Measurements from ENCODE around the gene TMED9.
A peak's percentile ranks its signal among the peaks of the same experiment; 100 is the strongest.

TMED9 gene

DNA sequence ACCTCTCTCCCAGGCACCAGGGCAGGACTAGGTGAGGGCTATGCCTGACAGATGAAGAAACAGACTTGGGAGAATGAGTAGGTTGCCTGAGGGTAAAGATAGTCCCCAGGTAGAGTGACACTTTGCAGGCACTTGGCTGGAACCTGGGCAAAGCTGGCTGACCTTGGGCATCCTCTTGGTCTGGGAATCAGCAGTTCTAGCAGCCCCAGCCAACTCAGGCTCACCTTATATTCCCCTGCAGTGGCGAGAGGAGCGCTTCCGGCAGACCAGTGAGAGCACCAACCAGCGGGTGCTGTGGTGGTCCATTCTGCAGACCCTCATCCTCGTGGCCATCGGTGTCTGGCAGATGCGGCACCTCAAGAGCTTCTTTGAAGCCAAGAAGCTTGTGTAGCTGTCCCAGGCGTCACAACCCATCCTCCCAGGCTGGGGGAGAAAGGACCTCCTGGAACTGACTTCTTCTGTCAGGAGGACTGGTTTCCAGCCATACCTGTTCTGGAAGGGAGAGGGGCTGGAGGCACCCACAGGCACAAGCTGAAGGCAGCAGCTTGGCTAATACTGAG is 3.1 kb downstream of the TMED9 start:
- H3K27me3 Mint-ChIP-seq, result peaks cover 1% of the 10 kb centered on the region
- DNase-seq (ENCODE audit: low spot score in 2 of 2), result no peak
- peaks cover 17% of the 10 kb centered on the region for H3K4me1 Mint-ChIP-seq
- H3K4me3 Mint-ChIP-seq, result no peak overlapping the region
- no peaks in the 10 kb centered on the region for H3K9me3 Mint-ChIP-seq
- H3K27ac Mint-ChIP-seq, result no peak overlapping the region
- ATAC-seq (ENCODE audit: low read depth), result no peak
- peaks cover 24% of the 10 kb centered on the region for H3K36me3 Mint-ChIP-seq

DNA sequence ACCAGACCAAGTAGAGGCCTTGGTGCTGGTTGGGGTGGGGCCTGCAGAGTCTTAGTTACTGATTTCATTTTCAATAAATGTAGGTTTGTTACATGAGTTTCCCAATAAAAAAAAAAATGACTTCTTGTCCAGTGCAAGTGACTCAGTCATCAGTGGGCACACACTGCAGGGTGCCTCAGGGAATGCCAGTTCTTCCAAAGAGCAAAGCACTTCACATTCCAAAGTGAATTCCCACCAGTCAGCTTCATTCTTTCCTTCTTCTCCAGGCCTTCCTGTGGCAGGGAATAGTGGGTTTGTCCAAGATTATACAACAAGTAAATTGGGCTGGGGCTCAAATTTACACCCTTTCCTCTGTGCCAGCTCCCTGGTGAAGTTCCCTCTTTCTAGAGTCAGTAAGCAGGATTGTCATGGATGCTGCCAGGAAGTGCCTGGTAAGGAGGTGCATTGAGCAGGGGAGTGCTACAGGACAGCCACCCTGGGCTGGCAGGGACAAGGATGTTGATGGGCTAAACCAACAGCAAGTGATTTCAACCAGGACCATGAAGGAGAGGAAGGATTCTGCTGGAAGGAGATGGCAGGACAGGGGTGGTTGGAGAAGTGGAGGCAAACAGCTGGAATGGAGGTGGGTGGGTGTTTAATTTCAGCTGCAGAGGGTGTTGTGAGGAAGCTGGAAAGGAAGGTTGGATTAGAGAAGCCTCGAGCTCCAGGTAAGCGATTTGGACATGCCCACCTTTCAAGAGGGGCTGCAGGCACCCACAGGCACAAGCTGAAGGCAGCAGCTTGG is 4.2 kb downstream of the TMED9 start:
- Mint-ChIP-seq H3K4me1 (peaks cover 25% of the 10 kb centered on the region), H3K4me3 (no peak overlapping the region), H3K27ac (no peak overlapping the region), H3K36me3 (peaks cover 24% of the 10 kb centered on the region), H3K27me3 (no peaks in the 10 kb centered on the region), H3K9me3 (no peaks in the 10 kb centered on the region)
- ATAC-seq (ENCODE audit: low read depth) (no peak), DNase-seq (ENCODE audit: low spot score in 2 of 2) (no peak)

DNA sequence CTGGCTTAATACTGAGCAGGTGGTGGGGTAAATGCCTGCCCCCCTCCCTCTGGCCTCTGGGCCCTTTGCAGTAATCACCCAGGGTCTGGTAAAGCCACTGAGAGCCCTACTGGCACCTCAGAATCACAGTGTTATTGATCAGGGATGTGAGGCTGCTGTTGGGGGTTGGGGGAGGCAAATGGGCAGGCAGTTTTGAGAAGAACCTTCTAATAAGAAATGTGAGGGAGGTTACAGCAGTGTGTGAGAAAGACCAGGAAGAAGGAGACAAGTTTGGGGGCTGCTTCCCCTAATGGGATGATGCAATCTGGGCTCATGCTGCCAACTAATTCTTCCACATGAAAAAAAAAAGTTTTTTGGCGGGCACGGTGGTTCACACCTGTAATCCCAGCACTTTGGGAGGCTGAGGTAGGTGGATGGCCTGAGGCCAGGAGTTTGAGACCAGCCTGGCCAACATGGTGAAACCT is 4.8 kb downstream of the TMED9 start:
- Mint-ChIP-seq H3K36me3 (peaks cover 24% of the 10 kb centered on the region), H3K27ac (no peak overlapping the region), H3K4me3 (no peak overlapping the region), H3K4me1 (peaks cover 23% of the 10 kb centered on the region), H3K27me3 (no peaks in the 10 kb centered on the region), H3K9me3 (no peaks in the 10 kb centered on the region)
- DNase-seq (ENCODE audit: low spot score in 2 of 2) (no peak), ATAC-seq (ENCODE audit: low read depth) (no peak)

DNA sequence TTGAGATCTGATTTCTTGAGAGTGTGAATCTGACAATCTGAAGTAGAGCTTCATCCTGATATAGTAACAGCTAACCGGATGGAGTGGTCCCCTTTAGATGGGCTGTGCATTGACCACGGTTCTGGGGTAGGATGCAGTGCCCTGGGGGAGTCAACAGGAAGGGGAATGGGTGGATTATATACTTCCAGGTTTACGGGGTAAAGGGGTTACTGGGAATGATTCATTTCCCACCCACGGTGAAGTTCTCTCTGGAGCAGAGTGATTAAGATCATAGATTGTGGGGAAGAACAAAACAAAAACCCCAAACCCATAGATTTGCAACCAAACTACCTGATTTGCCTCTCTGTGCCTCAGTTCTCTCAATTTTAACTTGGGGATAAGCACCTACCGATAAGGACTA is 6.5 kb downstream of the TMED9 start:
- ATAC-seq (ENCODE audit: low read depth) (no peak), DNase-seq (ENCODE audit: low spot score in 2 of 2) (no peak)
- no peaks in the 10 kb centered on the region for H3K27me3 Mint-ChIP-seq

DNA sequence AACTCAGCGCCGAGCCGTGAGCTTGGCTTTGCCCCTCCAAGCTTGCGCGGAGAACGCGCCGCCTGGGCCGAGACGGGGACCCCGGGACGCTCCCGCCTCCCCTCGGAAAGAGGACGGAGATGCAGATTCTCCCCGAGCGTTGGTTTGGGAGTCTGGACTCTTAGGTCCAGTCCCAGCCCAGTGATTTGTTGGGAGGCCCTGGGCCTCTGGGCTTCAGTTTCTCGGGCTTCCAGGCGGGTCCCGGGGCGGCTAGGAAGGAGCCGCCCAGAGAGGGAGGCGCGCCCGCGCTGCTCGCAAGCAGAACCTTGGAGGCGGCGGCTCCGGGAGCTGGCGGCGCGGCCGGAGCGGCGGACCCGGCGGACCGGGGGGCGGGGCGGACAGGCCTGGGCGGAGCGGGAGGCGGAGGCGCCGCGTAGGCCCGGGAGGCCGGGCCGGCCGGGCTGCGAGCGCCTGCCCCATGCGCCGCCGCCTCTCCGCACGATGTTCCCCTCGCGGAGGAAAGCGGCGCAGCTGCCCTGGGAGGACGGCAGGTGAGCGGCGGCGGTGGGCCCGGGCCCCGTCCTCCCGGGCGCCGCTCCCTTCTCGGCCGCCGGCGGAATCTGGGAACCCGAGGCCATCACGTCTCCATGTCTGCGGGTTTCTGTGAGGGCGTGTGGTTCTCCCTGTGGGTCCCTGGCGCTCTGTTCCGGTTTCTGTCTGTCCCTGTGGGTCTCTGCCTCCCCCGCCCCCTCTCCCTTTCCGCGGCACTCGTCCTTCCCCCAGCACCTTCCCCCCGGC is 7.9 kb downstream of the TMED9 start, which contains the start of gene B4GALT7:
B4GALT7 (plus strand) TSS at position 402 of the 777 bp plus-strand sequence; CDS start at position 481, 79 bp downstream.
- H3K27me3 Mint-ChIP-seq, result no peaks in the 10 kb centered on the region
- peaks cover 21% of the 10 kb centered on the region for H3K4me1 Mint-ChIP-seq
- ATAC-seq (ENCODE audit: low read depth) (peak; percentile 83), DNase-seq (ENCODE audit: low spot score in 2 of 2) (peak; percentile 63 to 94)
- H3K9me3 Mint-ChIP-seq, result no peaks in the 10 kb centered on the region
- H3K4me3 Mint-ChIP-seq, result peak within 1 kb of the TSS; percentile 92
- H3K27ac Mint-ChIP-seq, result peak within 1 kb of the TSS; percentile 92
- H3K36me3 Mint-ChIP-seq, result peaks cover 12% of the 10 kb centered on the region

More for the DNA sequence above, 6.5 kb downstream of the TMED9 start:
- Mint-ChIP-seq H3K27ac (no peak overlapping the region), H3K4me3 (peak overlapping the region; percentile 79), H3K4me1 (peaks cover 24% of the 10 kb centered on the region), H3K36me3 (peaks cover 22% of the 10 kb centered on the region), H3K9me3 (no peaks in the 10 kb centered on the region)

DNA sequence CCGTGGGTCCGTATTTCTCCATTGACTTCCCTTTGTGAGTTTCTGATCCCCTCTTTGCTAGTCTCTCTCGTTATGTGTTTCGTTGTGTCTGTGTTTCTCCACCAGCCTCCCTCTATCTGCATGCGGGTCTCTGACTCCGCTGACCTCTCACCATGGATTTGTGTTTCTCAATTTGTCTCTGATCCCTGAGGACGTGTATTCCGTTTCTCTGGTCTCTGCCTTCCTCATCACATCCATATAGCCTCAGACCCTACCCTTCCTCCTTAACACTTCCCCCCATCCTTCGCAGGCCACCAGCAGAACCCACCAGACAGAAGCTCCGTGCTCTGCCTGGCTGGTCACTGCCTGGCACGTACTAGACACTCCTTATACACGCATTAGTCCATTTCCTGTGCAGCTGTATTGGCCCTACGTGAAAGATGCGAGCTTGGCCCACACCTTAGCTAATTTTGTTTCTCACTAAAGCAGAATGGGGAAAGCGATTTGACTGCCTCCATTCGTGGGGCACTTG is 8.6 kb downstream of the TMED9 start:
- DNase-seq (ENCODE audit: low spot score in 2 of 2) (no peak), ATAC-seq (ENCODE audit: low read depth) (peak; percentile 18)
- no peaks in the 10 kb centered on the region for H3K27me3 Mint-ChIP-seq
- peaks cover 8% of the 10 kb centered on the region for H3K36me3 Mint-ChIP-seq
- H3K4me3 Mint-ChIP-seq, result peak overlapping the region; percentile 92
- H3K4me1 Mint-ChIP-seq, result peaks cover 28% of the 10 kb centered on the region
- peak overlapping the region; percentile 92 for H3K27ac Mint-ChIP-seq
- H3K9me3 Mint-ChIP-seq, result no peaks in the 10 kb centered on the region

DNA sequence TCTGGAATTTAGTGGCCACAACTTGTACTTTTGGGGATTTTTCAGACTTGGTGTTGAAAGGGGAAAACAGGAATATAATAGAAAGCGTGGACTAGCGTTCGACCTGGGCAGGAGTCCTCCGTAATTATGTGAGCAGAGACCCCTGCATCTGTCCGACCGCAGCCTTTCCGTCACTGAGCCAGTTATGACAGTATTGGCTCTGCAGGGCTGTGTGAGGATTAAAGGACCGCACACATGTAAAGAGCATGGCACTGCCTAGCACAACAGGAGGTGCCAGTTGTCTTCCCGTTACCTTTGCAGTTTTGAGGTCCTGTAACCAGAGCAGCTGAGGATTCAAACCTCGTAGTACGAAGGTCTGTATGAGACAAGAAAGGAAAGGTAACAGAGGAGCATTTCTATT is 9.1 kb downstream of the TMED9 start:
- peak overlapping the region; percentile 92 for H3K27ac Mint-ChIP-seq
- H3K36me3 Mint-ChIP-seq, result peaks cover 6% of the 10 kb centered on the region
- peak overlapping the region; percentile 92 for H3K4me3 Mint-ChIP-seq
- ATAC-seq (ENCODE audit: low read depth) (no peak), DNase-seq (ENCODE audit: low spot score in 2 of 2) (no peak)
- H3K27me3 Mint-ChIP-seq, result no peaks in the 10 kb centered on the region
- H3K9me3 Mint-ChIP-seq, result no peaks in the 10 kb centered on the region
- peaks cover 28% of the 10 kb centered on the region for H3K4me1 Mint-ChIP-seq

DNA sequence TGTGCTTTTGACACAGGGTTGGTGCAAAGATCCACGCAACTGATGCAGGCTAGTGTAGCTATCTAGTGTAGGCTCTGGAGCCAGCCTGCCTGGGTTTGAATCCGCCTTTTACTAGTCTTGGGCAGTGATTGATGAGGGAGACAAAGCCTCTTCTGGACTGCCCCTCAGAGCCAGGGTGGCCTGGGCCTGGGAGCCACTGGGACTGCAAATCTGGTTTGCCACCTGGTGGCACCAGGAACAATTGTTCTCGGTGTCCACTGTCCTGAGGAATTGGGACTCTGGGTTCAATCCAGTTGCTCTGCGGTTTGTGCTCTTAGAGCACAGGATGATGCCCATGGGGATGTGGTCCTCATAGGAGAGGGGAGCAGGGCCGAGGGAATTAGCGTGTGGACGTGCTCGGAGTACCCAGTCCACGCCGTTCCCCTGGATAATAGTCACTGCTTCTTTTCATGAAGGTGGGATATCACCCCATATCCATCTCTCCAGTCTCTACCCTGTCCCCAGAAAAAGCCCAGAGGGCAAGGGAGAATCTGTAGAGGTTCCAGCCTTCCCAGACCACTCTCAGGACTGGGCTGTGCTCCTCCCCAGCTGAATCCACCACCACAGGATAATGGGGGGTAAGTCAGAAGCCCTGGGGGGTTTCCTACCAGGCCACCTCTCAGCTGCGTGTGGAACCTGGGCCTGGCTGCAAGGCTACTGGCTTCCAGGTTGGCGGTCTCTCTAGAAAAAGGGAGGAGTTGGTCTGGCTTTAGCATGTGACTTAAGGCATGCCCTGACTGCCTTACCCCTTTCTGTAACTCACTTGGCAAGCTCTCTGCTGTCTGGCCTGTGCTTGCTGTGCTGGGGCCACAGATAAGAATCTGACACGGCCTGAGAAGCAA is 9.8 kb downstream of the TMED9 start:
- Mint-ChIP-seq H3K27ac (peak overlapping the region; percentile 49), H3K4me3 (peak overlapping the region; percentile 92), H3K27me3 (no peaks in the 10 kb centered on the region), H3K36me3 (peaks cover 2% of the 10 kb centered on the region), H3K4me1 (peaks cover 34% of the 10 kb centered on the region), H3K9me3 (no peaks in the 10 kb centered on the region)
- ATAC-seq (ENCODE audit: low read depth) (no peak), DNase-seq (ENCODE audit: low spot score in 2 of 2) (no peak)

DNA sequence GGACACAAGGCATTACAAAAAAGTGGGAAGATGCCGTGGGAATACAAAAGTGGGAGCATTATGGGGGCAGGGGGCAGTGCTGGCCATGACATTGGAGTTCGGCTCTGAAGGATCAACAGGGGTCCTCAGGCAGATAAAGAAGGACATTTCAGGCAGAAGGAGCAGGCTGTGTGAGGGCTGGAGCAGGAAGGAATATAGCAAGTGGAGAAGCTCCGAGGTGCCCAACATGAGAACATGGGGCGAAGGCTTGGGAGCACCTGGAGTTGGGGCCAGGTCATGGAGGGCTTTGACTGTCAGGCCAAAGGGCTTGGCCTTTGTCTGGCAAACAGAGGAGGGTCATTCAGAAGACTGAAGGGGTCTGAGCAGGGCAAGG is 10.4 kb downstream of the TMED9 start:
- peaks cover 38% of the 10 kb centered on the region for H3K4me1 Mint-ChIP-seq
- H3K4me3 Mint-ChIP-seq, result no peak overlapping the region
- DNase-seq (ENCODE audit: low spot score in 2 of 2) (no peak), ATAC-seq (ENCODE audit: low read depth) (no peak)
- no peaks in the 10 kb centered on the region for H3K27me3 Mint-ChIP-seq
- no peaks in the 10 kb centered on the region for H3K9me3 Mint-ChIP-seq
- peaks cover 2% of the 10 kb centered on the region for H3K36me3 Mint-ChIP-seq
- peak overlapping the region; percentile 49 for H3K27ac Mint-ChIP-seq

DNA sequence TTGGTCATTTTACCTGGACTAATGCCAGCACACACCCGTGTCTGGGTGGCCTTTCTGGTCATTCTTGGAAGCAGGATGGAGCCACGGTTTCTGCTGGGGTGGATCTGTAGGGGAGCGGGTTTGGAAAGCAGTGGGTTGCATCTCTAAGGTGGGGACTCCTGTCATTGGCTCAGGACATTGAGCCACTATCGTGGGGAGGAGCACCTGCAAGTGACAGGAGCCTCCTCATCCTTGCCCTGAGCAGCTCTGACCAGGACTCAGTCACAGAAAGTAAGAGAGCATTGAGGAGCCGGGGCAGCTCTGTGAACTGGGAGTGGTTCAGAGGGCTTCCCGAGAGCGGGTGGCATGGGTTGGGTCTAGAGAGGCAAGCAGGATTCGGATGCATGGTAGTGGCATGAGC is 11.6 kb downstream of the TMED9 start:
- Mint-ChIP-seq H3K36me3 (peaks cover 2% of the 10 kb centered on the region), H3K27ac (peak overlapping the region; percentile 49), H3K27me3 (no peaks in the 10 kb centered on the region), H3K4me3 (no peak overlapping the region), H3K9me3 (no peaks in the 10 kb centered on the region), H3K4me1 (peaks cover 35% of the 10 kb centered on the region)
- ATAC-seq (ENCODE audit: low read depth) (no peak), DNase-seq (ENCODE audit: low spot score in 2 of 2) (no peak)

DNA sequence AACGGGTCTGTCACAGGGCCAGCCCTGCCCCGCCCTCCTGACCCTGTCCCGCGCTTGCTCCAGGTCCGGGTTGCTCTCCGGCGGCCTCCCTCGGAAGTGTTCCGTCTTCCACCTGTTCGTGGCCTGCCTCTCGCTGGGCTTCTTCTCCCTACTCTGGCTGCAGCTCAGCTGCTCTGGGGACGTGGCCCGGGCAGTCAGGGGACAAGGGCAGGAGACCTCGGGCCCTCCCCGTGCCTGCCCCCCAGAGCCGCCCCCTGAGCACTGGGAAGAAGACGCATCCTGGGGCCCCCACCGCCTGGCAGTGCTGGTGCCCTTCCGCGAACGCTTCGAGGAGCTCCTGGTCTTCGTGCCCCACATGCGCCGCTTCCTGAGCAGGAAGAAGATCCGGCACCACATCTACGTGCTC is 12.1 kb downstream of the TMED9 start:
- Mint-ChIP-seq H3K4me3 (no peak overlapping the region), H3K4me1 (peaks cover 32% of the 10 kb centered on the region), H3K9me3 (no peaks in the 10 kb centered on the region), H3K27me3 (no peaks in the 10 kb centered on the region), H3K36me3 (peaks cover 2% of the 10 kb centered on the region), H3K27ac (no peak overlapping the region)
- ATAC-seq (ENCODE audit: low read depth) (no peak), DNase-seq (ENCODE audit: low spot score in 2 of 2) (no peak)

DNA sequence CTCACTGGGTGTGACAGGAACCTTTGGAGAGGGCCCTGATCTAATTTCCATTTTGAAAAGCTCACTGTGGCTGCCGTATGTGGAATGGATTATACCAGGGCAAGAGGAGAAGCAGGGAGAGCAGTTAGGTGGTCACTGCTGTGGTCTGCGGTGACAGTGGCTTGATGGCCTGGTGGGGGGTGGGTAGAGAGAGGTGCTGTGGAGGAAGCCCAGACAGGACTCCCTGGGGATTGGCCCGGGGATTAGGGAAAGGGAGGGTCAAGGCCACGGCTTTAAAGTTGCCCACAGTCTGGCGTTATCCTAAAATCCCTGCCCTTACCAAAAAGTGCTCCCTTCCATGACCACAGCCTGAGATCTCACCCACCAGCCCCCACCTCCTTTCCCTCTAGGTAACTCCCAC is 12.7 kb downstream of the TMED9 start:
- peaks cover 30% of the 10 kb centered on the region for H3K4me1 Mint-ChIP-seq
- ATAC-seq (ENCODE audit: low read depth) (no peak), DNase-seq (ENCODE audit: low spot score in 2 of 2) (no peak)
- H3K36me3 Mint-ChIP-seq, result peaks cover 2% of the 10 kb centered on the region
- no peak overlapping the region for H3K4me3 Mint-ChIP-seq
- H3K27ac Mint-ChIP-seq, result peak overlapping the region; percentile 53
- H3K9me3 Mint-ChIP-seq, result no peaks in the 10 kb centered on the region
- H3K27me3 Mint-ChIP-seq, result no peaks in the 10 kb centered on the region

DNA sequence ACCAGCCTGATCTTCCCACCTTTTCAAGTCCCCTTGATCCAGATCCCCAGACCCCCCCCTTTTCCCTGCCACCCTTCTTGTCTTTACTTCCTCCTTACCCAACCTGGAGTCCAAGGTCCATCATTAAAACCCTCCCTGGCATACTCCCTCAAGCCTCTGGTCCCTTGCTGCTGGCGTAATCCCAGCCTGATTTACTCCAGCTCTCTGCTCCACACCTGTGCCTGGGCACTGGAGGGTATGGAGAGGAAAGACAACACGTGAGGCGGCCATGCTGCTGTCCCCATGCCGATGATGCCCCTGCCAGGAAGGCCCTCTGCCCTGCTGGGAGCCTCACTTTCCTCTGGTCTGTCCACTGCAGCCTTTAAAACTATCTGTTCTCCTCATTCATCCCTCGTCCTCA is 13.1 kb downstream of the TMED9 start:
- peaks cover 30% of the 10 kb centered on the region for H3K4me1 Mint-ChIP-seq
- H3K9me3 Mint-ChIP-seq, result no peaks in the 10 kb centered on the region
- peaks cover 2% of the 10 kb centered on the region for H3K36me3 Mint-ChIP-seq
- ATAC-seq (ENCODE audit: low read depth) (no peak), DNase-seq (ENCODE audit: low spot score in 2 of 2) (no peak)
- H3K4me3 Mint-ChIP-seq, result no peak overlapping the region
- H3K27ac Mint-ChIP-seq, result peak overlapping the region; percentile 53
- no peaks in the 10 kb centered on the region for H3K27me3 Mint-ChIP-seq
